ENCODE measurements around the gene EEF2KMT.
"Not testable (repeated sequence)": the region's sequence is repeated elsewhere in the genome, so short reads cannot be mapped to it uniquely, and the experiment has no call there.

EEF2KMT gene

DNA sequence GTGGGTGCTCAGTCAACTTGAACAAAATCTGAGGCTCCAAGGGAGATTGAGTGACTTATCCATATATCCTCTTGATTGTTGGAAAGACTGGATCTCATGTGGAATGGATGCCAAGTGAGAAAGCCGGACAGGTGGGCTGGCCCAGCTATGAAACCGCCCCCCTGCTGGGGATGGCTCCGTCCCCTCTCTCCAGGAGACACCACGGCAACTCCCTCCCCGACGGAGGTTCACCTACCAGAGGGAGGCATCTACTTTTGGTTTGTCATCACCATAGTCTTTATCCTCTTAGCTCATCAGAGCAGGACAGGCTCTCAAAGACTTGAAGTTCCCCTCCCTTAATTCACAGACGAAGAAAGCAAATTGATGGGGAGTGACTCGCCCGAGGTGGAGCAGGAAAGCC is 27.7 kb downstream of the EEF2KMT start:
- DNase-seq = no peak

DNA sequence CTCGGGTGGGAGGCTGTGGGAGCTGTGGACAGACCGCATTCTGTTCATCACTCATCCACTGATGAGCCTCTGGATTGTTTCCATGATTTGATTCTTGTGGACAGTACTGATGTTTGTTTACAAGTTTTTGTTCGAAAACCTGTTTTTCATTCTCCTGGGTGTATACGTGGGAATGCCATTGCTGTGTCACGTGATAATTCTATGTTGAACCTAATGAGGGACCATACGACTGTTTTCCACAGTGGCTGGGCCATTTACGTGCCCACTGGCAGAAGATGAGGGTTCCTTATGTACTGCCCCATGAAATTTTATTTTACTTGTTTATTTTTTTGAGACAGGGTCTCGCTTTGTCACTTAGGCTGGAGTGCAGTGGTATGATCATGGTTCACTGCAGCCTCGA is 28.5 kb downstream of the EEF2KMT start:
- DNase-seq = no peak

DNA sequence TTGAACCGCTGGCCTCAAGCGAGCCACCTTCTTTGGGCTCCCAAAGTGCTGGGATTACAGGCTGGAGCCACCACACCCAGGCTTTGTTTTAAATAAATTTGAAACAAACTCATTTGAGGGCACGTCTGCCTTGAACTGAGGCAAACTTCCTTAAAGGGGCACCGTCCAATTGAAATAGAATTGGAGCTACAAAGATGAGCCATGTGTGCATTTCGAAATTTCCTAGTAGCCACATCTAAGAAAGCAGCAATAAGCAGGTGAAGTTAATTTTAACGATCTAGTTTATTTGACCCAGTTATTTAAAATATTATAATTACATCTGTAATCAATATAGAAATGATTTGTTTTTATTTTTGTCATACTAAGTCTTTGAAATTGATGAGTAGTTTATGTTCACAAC is 31.1 kb downstream of the EEF2KMT start:
- no peak for DNase-seq

DNA sequence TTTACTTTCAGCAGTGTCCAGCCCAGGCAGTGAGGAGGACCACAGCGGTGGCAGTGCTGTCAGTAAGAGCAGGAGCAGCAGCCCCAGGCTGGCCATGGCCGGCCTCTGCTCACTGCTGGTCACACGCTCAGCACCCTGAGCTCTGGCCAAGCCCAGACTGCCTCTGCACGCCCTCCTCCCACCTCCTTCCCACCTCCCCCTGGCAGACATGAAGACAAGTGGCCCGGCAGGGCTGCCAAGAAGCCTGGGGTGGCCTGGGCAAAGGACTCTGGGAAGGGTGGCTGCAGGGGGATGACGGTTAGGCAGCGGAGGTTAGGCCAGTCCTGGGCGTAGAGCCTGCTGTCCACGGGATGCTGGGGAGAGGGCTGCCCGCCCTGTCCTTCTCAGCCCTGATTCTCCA is 31.8 kb downstream of the EEF2KMT start, which contains the start of gene C16orf89:
C16orf89 (minus strand) TSS at position 144 of the 400 bp plus-strand sequence; CDS start at position 96, 48 bp downstream.
- DNase-seq = no peak

DNA sequence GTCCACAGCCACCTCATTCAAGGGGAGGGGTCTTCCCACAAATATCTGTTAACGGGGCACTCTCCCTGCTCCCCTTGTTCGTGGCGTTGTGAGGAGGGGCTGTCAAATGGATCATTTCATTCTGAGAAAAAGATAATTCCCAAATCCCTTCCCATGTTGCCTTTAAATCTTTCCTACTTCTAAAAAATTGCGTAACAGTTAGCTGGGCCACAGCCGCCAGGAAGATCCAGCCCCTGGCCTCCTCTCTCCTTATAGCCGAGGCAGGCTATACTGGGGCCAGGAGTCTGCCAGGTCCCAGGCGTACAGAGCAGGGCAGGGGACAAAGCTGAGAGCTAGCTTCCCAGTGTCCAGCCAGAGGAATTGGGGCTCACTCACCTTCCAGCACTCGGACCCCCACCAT is 32.3 kb downstream of the EEF2KMT start:
- no peak for DNase-seq

DNA sequence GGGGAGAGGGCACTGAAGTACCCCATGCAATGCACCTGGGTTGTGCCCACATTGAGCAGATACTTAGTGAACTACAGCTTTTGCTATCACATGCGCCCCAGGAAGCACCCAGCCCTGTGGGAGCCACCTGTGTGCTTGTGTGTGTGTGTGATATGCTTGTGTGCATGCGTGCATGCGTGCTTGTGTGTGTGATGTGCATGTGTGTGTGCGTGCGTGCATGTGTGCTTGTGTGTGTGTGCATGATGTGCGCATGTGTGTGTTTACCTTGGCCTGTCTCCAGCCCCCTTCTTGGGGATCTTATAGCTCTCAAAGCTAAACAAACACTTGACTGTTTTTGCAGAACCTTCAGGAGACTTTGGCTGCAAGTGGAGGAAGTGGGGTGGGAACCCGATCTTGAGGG is 32.7 kb downstream of the EEF2KMT start:
- peak; percentile 43 for DNase-seq

DNA sequence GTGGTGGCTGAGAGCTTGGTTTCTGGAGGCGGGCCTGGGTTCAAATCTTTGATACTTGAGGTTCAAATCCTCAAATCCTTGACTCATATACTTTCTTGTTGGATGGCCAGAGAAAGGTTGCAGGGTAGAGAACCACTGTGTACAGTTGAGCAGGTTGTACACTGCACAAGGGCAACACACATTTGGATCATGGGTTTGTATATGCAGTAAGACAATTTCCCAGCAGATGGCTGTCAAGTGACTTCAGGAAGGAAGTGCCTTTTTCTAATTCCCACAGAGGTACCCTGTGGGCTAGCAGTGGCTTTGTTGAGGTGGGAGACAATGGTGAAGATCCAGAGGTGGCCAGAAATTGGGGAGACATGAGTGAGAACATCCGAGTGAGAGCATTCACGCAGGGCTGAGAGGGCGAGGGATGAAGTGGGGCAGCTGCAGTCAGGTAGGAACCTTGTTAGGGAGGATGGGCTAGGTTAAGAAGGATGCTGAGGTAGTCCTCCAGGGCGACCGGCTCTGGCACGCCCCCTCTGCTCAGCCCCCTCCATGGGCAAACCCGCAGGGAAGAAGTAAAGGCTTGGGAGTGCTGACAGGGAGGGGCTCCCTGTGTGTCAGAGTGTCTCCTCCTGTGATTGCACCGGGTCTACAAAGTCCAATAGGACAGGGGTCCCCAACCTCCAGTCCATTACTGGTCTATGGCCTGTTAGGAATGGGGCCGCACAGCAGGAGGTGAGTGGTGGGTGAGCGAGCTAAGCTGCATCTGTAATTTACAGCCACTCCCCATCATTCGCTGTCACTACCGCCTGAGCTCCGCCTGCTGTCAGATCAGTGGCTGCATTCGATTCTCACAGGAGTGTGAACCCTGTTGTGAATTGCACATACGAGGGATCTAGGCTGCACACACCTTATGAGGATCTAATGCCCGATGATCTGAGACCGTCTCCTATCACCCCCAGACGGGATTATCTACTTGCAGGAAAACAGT is 34.5 kb downstream of the EEF2KMT start:
- no peak for DNase-seq

DNA sequence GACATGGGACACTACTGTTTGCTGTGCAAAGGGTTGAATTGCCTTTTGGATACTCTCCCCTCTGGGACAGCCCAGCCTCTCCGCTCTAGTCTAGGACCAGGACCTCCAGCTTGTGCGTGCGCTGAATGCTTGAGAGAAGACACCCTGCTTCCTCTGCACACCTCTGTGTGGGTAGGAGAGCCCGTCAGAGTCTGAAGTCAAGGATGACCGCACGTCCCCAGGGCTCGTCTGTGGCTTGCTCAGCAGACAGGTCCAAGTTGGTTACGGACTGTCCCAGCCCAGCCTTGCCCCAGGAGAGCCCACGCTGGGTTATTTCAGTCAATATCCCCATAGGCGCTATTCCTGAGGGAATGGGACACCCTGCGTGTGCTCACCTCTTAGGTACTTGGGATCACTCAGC is 35.5 kb downstream of the EEF2KMT start:
- no peak for DNase-seq

DNA sequence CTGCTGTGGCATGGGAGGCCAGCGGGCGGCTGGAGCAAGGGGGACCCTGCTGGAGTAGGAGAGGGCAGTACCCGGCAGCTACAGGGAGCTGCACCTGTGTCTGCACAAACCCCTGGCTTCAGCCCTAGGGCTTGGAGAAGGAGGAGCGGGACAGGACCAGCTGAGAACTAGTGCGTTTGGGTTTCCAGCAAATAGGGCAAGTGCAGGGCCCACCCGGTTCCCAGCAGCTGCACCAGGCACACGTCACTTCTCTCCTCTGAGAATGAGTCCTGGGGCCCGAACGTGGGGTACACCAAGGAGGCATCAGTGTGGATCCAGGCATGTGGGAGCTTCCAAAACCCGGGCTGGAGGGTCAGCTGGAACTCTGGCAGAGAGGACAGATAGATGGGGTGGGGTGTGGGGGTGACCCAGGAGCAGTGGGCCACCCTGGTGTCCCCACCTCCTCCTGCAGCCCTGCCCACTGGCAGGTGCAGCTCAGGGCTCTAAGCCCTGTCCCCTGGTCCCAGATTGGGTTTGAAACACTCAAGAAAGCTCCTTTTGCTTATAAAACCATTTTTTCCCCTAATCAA is 37.4 kb downstream of the EEF2KMT start:
- DNase-seq = no peak

DNA sequence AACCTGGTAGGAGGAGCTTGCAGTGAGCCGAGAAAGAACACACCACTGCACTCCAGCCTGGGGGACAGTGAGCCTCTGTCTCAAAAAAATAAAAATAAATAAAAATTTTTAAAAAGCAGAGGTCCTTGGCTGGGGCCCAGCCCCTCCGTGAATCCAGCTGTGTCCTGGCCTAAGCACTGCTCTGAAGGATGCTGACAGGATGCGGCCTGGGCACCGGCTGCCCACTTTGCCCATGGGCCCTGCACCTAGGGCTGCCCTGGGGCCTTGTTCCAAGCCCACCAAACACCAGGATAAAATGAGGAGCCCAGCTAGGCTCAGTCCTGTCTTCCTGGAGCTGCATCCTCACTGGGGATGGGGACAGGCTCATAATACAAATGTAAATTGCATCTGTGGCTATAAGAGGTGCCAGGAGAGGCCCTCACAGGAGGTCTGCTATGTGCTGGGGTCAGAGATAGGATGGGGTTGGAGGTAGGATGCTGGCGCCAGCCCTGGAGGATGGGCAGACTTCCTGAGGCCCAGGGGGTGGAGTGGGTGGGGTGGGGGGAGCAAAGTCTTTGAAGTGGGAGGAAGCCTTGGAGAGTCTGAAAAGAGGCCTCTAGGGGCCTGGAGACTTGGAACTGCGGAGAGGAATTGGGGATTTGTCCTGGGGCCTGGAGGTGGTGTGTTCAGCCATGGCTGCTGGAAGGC is 38.1 kb downstream of the EEF2KMT start:
- DNase-seq = no peak

DNA sequence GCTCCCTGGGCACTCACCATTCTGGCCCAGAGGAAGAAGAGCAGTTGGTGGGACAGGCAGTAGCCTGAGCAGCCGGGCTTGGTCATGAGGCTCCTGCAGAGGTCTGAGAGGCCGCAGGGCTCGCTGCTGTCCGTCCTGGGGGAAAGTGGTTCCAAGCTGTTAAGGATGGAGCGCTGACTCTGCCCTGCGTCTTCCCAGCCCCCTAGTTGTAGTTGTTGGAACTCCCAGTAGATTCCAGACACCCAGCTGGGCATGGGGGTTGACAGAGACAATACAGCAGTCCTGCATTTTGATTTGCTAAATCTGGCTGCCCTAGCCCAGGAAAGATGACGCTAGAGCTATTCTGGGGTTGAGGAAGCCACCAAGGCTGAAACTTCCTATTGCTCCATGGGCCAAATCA is 39.1 kb downstream of the EEF2KMT start:
- DNase-seq = no peak

DNA sequence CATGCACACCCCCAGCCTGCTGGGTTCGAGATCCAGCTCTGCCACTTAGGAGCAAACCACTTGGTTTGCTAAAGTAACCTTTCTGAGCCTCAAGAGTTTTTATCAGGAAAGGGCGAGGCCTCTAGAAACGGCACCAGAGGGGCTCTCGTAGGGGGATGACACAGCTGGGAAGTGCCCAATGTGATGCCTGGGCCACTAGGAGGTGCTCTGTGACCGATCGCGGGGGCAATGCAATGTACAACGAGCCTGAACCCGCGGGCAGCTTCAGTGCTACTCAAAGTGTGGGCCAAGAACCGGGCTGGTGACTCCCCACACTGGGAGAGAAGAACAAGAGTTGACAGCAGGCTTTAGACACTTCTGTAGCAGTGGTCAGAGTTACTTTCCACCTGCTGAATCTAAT is 41.2 kb downstream of the EEF2KMT start:
- peak; percentile 12 for DNase-seq

DNA sequence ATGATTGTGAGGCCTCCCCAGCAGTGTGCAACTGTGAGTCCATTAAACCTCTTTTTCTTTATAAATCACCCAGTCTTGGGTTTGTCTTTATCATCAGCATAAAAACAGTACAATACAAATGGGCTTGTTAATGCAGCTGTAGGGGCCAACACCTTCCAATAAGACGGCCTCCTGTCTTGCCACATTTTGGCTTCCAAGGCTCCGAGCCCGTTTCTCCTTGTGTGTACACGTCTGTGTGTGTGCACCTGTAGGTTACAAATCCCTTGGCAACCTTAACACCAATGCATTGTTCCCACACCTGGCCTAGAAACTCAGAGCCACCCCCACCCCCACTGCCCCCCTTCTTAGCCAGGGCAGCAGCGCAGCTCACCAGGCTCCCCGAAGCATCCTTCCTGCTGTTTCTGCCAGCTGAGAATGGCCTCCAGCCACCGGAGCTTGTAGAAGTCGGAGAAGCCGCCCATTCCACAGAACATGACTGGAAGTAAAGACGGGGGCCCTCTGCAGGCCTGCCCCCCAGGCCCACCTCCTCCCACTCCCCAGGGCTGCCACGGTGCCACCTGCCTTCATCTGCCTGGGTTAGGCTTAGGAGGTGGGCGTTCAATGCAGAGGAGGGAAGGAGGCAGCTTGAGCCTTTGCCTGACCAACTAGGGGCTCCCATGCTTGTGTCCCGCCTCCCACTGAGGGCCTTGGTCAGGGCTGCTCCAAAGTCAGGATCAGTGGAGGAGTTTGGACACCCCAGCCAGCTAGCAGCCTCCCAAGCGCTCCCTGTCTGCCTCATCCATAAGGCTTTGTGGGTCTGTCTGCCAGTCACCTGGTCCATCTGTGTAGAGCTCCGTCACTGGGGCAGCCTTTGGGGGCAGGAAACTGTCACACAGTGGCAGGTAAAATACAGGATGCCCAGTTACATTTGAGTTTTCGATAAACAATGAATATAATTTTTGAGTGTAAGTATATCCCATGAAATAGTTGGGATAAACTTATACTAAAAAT is 42.4 kb downstream of the EEF2KMT start:
- DNase-seq = no peak

DNA sequence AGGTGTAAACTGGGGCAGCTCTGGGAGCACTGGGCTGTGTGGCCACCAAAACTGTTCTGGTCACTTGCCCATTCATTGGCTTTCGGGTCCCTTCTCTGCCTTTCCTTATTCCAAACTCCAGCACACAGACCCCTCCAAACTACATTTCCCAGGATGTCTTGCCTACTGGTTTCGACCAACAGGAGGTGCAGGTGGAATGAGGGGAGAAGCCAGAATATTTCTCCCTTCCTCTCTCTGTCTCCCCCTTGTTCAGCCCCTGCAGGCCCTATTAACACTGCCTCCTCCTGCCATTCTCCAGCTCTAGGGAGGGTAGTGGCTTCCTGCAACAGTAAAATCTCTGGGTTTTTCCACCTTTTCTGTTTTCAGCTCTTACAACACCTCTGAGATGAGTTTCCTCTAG is 50.7 kb downstream of the EEF2KMT start:
- no peak for DNase-seq

DNA sequence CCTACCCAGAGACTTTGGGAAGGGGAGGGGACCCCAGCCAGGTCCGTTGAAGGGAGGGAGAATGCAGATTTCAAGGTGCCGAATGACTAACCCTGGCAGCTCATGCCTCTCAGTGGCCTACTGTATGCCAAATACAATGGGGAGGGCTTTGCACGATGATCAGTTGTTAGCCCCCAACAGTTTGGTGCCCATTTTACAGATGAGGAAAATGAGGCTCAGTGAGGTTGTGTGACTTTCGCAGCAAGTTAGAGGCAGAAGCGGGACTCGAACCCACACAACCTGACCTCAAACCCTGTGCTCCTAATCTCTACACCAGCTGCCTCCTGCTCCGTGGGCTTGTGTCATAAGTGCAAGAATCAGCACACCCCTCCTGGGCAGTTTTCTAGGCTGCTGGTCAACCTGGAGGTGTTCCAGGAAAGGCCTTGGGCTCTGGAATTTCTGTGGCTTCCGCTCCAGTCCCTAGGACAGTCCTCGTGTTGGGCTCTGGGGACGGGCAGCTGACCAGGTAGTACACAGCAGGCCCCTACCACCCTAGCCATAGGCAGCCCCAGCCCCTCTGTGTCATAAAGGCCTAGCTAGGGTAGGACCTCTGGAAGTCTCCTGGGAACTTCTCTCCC is 52.0 kb downstream of the EEF2KMT start:
- DNase-seq = no peak

DNA sequence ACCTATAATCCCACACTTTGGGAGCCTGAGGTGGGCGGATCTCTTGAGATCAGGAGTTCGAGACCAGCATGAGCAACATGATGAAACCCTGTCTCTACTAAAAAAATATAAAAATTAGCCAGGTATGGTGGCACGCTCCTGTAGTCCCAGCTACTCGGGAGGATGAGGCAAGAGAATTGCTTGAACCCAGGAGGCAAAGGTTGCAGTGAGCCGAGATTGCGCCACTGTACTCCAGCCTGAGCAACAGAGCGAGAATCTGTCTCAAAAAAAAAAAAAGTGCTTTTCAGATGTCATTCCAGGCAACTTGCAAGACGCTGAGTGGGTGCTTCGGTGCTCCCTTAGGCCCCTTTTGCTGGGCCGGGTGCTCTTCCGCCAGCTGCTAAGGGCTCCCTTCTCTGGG is 53.0 kb downstream of the EEF2KMT start:
- DNase-seq = not testable (repeated sequence)

DNA sequence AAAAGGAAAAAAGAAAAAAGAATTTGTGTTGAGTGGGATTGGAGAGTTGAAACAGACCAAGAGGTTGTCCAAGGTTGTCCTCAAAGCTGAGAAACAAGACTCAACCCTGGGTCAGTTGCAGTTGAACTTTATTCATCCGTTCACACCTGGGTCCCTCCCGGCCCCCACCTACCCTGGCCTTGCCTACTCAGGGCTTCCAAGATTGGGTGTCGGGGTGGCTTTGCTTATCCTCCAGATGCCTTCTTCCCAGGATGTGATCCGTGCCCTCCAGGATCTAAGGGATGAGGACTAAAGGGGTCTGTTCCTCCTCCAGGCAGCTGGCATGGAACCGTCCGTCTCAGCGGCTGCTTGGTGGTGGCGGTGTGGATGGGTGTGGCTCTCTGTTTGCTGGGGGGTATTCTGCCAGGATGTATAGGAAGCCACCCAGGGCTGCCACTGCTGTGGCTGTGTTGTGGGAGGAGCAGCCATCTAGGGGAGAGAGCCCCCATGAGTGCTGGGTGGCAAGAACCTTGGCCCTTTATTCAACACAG is 53.5 kb downstream of the EEF2KMT start:
- DNase-seq = no peak

DNA sequence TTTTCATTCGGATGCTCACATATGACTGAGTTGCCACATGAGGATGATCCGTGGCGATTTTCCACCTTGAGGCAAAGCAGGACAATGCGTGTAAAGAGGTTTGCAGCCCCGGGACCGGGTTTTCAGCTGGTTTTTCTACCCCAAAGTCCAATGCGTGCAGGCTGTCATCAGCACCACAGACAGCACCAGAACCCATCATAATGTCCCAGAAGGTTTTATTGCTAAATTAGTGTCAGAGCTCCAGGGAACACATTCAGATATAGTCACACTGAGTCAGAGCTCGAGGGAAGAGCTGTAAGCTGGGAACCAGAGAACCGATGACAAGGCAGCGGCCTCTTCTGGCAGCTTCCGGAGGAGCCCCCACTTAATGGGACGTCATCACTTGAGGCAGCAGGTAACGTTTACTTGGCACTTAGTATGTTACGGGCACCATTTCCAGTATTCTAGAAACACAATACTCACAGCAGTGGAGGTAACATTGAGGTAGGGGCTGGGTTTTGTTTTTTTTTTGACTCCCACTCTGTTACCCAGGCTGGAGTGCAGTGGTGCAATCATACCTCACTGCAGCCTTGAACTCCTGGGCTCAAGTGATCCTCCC is 54.9 kb downstream of the EEF2KMT start:
- DNase-seq = no peak

DNA sequence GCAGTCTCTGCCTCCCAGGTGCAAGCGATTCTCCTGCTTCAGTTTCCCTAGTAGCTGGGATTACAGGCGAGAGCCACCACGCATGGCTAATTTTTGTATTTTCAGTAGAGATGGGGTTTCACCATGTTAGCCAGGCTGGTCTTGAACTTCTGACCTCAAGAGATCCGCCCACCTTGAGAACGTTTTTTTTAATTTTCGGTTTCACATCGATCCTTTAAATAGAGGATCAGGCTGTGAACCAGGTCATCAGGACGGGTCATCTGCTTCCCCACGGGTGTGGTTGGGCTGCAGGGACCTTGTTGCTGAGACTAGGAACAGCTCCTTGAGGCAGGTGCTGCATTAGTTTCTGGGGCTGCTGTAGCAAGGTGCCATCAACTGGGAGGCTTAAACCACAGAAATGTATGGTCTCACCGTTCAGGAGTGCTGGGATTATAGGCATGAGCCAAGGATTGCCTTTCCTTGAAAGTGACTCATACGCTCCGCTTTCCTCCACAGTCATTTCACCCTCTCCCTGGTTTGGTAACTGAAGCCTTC is 55.9 kb downstream of the EEF2KMT start:
- DNase-seq = no peak

DNA sequence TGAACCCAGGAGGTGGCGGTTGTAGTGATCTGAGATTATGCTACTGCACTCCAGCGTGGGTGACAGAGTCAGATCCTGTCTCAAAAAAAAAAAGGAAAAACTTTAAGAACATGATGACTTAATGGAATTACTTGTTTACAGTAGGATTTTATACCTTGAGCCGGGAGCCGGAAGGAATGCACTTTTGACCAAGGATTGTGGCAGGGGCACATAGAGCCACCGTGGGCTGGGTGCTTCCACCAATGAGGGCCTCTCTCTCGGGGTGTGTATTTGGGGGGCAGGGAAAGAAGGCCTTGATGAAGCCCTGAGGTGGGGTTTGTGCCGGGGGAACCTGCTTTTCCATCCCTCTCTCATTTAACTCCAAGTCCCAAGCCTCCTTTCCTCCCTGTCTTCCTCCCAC is 57.1 kb downstream of the EEF2KMT start:
- DNase-seq = no peak

Measured in eye (tissue), 1 donor.